Neuronal stem cell (in vitro differentiated cells): ENCODE results near the gene CLASRP.
A peak's percentile ranks its signal among the peaks of the same experiment; 100 is the strongest.

ENCODE experiments used
- DNase-seq: peaks from one replicate; pipeline ENCODE4 v3.0.0-alpha.2; 2013; ENCODE audit warnings: low spot score
- H2AFZ ChIP-seq: one replicate; pipeline ENCODE4 v1.6.1; 2013; ENCODE audit warnings: mild to moderate bottlenecking, low read length, inconsistent platforms
- H2AK5ac ChIP-seq: 2 replicates; pipeline ENCODE4 v1.6.1; 2013; ENCODE audit warnings: low read depth, mild to moderate bottlenecking, inconsistent platforms, low read length, moderate library complexity, mixed read lengths
- H2BK120ac ChIP-seq: 2 replicates; pipeline ENCODE4 v1.6.1; 2013; ENCODE audit warnings: low read depth, mild to moderate bottlenecking, inconsistent platforms, low read length, moderate library complexity, mixed read lengths
- H2BK12ac ChIP-seq: one replicate; pipeline ENCODE4 v1.6.1; 2013; ENCODE audit warnings: low read length, inconsistent platforms
- H2BK15ac ChIP-seq: 2 replicates; pipeline ENCODE4 v1.6.1; 2013; ENCODE audit warnings: mild to moderate bottlenecking, low read length, inconsistent platforms, mixed read lengths
- H2BK5ac ChIP-seq: one replicate; pipeline ENCODE4 v1.6.1; 2013; ENCODE audit warnings: inconsistent platforms, mild to moderate bottlenecking, low read length, moderate library complexity
- H3K14ac ChIP-seq: one replicate; pipeline ENCODE4 v1.6.1; 2013; ENCODE audit warnings: low read length, inconsistent platforms
- H3K18ac ChIP-seq: 2 replicates; pipeline ENCODE4 v1.6.1; 2013; ENCODE audit warnings: low read length, inconsistent platforms
- H3K23ac ChIP-seq: 2 replicates; pipeline ENCODE4 v1.6.1; 2013; ENCODE audit warnings: low read depth, mild to moderate bottlenecking, mixed read lengths, low read length, inconsistent platforms; ENCODE audit not compliant: poor library complexity
- H3K27ac ChIP-seq: replicated peaks from 3 replicates; pipeline ENCODE4 v1.5.1; 2013; ENCODE audit warnings: low read length, inconsistent platforms
- H3K27me3 ChIP-seq, 3 experiments: 2 replicates each; pipeline ENCODE4 v1.6.1; 2013; ENCODE audit warnings: low read length in 3 of 3, mild to moderate bottlenecking in 2 of 3, inconsistent platforms in 1 of 3, low read depth in 1 of 3, mixed read lengths in 1 of 3, moderate library complexity in 1 of 3; ENCODE audit not compliant: control insufficient read depth in 3 of 3, insufficient read depth in 3 of 3
- H3K36me3 ChIP-seq, 2 donors: replicated peaks in 1 of 2; 2 replicates each; pipeline ENCODE4 v1.6.1; 2013; ENCODE audit warnings: low read length in 2 of 2; ENCODE audit not compliant: control insufficient read depth in 2 of 2, insufficient read depth in 2 of 2
- H3K4ac ChIP-seq: 2 replicates; pipeline ENCODE4 v1.6.1; 2013; ENCODE audit warnings: inconsistent platforms, mild to moderate bottlenecking, low read length, moderate library complexity
- H3K4me1 ChIP-seq, 2 donors: 1 replicate in 1 of 2; 2 replicates in 1 of 2; pipeline ENCODE4 v1.6.1; 2013; ENCODE audit warnings: low read length in 2 of 2, low read depth in 1 of 2; ENCODE audit not compliant: control insufficient read depth in 2 of 2, insufficient read depth in 1 of 2
- H3K4me2 ChIP-seq: one replicate; pipeline ENCODE4 v1.6.1; 2013; ENCODE audit warnings: mild to moderate bottlenecking, low read length, inconsistent platforms; ENCODE audit not compliant: insufficient read depth, poor library complexity, severe bottlenecking
- H3K4me3 ChIP-seq, 2 donors: 2 replicates each; pipeline ENCODE4 v1.5.1; 2013; ENCODE audit warnings: low read length in 2 of 2, mild to moderate bottlenecking in 2 of 2, inconsistent platforms in 1 of 2, moderate library complexity in 1 of 2
- H3K79me1 ChIP-seq: one replicate; pipeline ENCODE4 v1.6.1; 2013; ENCODE audit warnings: low read depth, mild to moderate bottlenecking, inconsistent platforms, low read length, moderate library complexity
- H3K9ac ChIP-seq: one replicate; pipeline ENCODE4 v1.6.1; 2013; ENCODE audit warnings: mild to moderate bottlenecking, low read depth, low read length, inconsistent platforms; ENCODE audit not compliant: poor library complexity
- H3K9me3 ChIP-seq, 2 donors: replicated peaks in 1 of 2; 2 replicates each; pipeline versions ENCODE3 to v1.6.1; 2013; ENCODE audit warnings: low read length in 2 of 2, mild to moderate bottlenecking in 2 of 2, inconsistent platforms in 1 of 2, low read depth in 1 of 2, mixed read lengths in 1 of 2, moderate library complexity in 1 of 2; ENCODE audit not compliant: control insufficient read depth in 2 of 2, insufficient read depth in 1 of 2
- H4K8ac ChIP-seq: one replicate; pipeline ENCODE4 v1.6.1; 2013; ENCODE audit warnings: low read depth, mild to moderate bottlenecking, inconsistent platforms, low read length, moderate library complexity
- H4K91ac ChIP-seq: one replicate; pipeline ENCODE4 v1.6.1; 2013; ENCODE audit warnings: low read length, low read depth, mild to moderate bottlenecking, inconsistent platforms; ENCODE audit not compliant: poor library complexity
- WGBS, 2 donors: extraction: QIAGEN DNeasy Blood & Tissue Kit; methylation state at CpG; one replicate each; pipeline ENCODE4 v1.1.7; 2013; ENCODE audit warnings: missing lambda C conversion rate in 2 of 2, mixed read lengths in 1 of 2; ENCODE audit not compliant: insufficient read length in 2 of 2, insufficient replicate concordance in 1 of 2; ENCODE audit errors: extremely low coverage in 2 of 2; 5-methylcytosine and 5-hydroxymethylcytosine counted together

Gene CLASRP

GRCh38 chr19:45056831-45057230, 18.0 kb downstream of the CLASRP start:
- Histone ChIP-seq H3K4me2 (no peak overlapping the region), H3K18ac (no peak overlapping the region), H2BK120ac (no peak overlapping the region), H4K91ac (no peak overlapping the region), H3K36me3 (peaks cover 72 to 95% of the 10 kb centered on the region in 2 donors), H3K14ac (no peak overlapping the region), H3K27ac (no peak overlapping the region), H2BK5ac (no peak overlapping the region), H3K4me3 (no peak overlapping the region), H2BK12ac (no peak overlapping the region), H2BK15ac (no peak overlapping the region), H3K9ac (no peak overlapping the region), H3K4ac (no peak overlapping the region), H2AK5ac (no peak overlapping the region), H3K9me3 (no peaks in the 10 kb centered on the region), H2AFZ (no peak overlapping the region), H3K27me3 (no peaks in the 10 kb centered on the region), H3K4me1 (no peaks in the 10 kb centered on the region), H3K79me1 (peaks cover 9% of the 10 kb centered on the region), H3K23ac (no peak overlapping the region), H4K8ac (no peak overlapping the region)
- DNase-seq = no peak
- WGBS, 2 donors = no CpG with 5 or more reads among the region's 8 CpGs

GRCh38 chr19:45057444-45057843, 18.6 kb downstream of the CLASRP start:
- no peak overlapping the region for H2BK5ac ChIP-seq
- H3K79me1 ChIP-seq = peaks cover 7% of the 10 kb centered on the region
- no peak overlapping the region for H2AFZ ChIP-seq
- no peak overlapping the region for H2BK120ac ChIP-seq
- peaks cover 72 to 94% of the 10 kb centered on the region in 2 donors for H3K36me3 ChIP-seq
- peak overlapping the region; percentile 73 for H3K23ac ChIP-seq
- H3K9me3 ChIP-seq = no peaks in the 10 kb centered on the region
- H2BK12ac ChIP-seq = no peak overlapping the region
- no peak overlapping the region for H3K14ac ChIP-seq
- H4K91ac ChIP-seq = no peak overlapping the region
- H2AK5ac ChIP-seq = no peak overlapping the region
- no peak overlapping the region for H3K4ac ChIP-seq
- peak overlapping the region; percentile 44 for H3K9ac ChIP-seq
- no peak overlapping the region for H4K8ac ChIP-seq
- H3K27me3 ChIP-seq = no peaks in the 10 kb centered on the region
- no CpG with 5 or more reads among the region's 9 CpGs for WGBS, 2 donors
- H3K27ac ChIP-seq = no peak overlapping the region
- no peaks in the 10 kb centered on the region for H3K4me1 ChIP-seq
- H2BK15ac ChIP-seq = no peak overlapping the region
- DNase-seq = no peak
- H3K4me2 ChIP-seq = no peak overlapping the region
- no peak overlapping the region for H3K18ac ChIP-seq
- H3K4me3 ChIP-seq = no peak overlapping the region

GRCh38 chr19:45058622-45059159, 19.8 kb downstream of the CLASRP start:
- peak overlapping the region; percentile 53 for H4K91ac ChIP-seq
- H3K9me3 ChIP-seq = no peaks in the 10 kb centered on the region
- H3K27ac ChIP-seq = no peak overlapping the region
- peak overlapping the region; percentile 41 for H2BK12ac ChIP-seq
- H2BK120ac ChIP-seq = no peak overlapping the region
- no peak overlapping the region for H3K14ac ChIP-seq
- H3K9ac ChIP-seq = peak overlapping the region; percentile 72
- H4K8ac ChIP-seq = no peak overlapping the region
- peaks cover 7% of the 10 kb centered on the region for H3K79me1 ChIP-seq
- peak overlapping the region; percentile 53 for H2BK5ac ChIP-seq
- no peak overlapping the region for H2AK5ac ChIP-seq
- no peak overlapping the region for H3K4ac ChIP-seq
- H3K36me3 ChIP-seq = peaks cover 72 to 96% of the 10 kb centered on the region in 2 donors
- no peak overlapping the region for H3K4me2 ChIP-seq
- no peak overlapping the region for H2BK15ac ChIP-seq
- 100% methylated on average over 2 of the region's 14 CpGs for WGBS, 2 donors
- H3K27me3 ChIP-seq = no peaks in the 10 kb centered on the region
- H3K18ac ChIP-seq = no peak overlapping the region
- no peaks in the 10 kb centered on the region for H3K4me1 ChIP-seq
- no peak overlapping the region for H3K4me3 ChIP-seq
- no peak for DNase-seq
- H3K23ac ChIP-seq = peak overlapping the region; percentile 11
- H2AFZ ChIP-seq = no peak overlapping the region

- H2BK5ac ChIP-seq = peak overlapping the region; percentile 53
- peaks cover 77 to 96% of the 10 kb centered on the region in 2 donors for H3K36me3 ChIP-seq
- peak overlapping the region; percentile 11 for H3K23ac ChIP-seq
- peak; percentile 83 for DNase-seq
- no peak overlapping the region for H3K4me2 ChIP-seq
- no peak overlapping the region for H3K18ac ChIP-seq
- H3K27ac ChIP-seq = no peak overlapping the region
- H4K91ac ChIP-seq = no peak overlapping the region
- H2AK5ac ChIP-seq = no peak overlapping the region
- H3K27me3 ChIP-seq = no peaks in the 10 kb centered on the region
- H3K79me1 ChIP-seq = peaks cover 7% of the 10 kb centered on the region
- no peak overlapping the region for H4K8ac ChIP-seq
- no peaks in the 10 kb centered on the region for H3K9me3 ChIP-seq
- no peaks in the 10 kb centered on the region for H3K4me1 ChIP-seq
- no CpG with 5 or more reads among the region's 16 CpGs for WGBS, 2 donors
- H2BK15ac ChIP-seq = no peak overlapping the region
- no peak overlapping the region for H3K9ac ChIP-seq
- no peak overlapping the region for H2AFZ ChIP-seq
- no peak overlapping the region for H3K4ac ChIP-seq
- no peak overlapping the region for H3K14ac ChIP-seq
- no peak overlapping the region for H2BK12ac ChIP-seq
- H2BK120ac ChIP-seq = no peak overlapping the region
- no peak overlapping the region for H3K4me3 ChIP-seq
Measured at GRCh38 chr19:45059258-45059965, 20.6 kb downstream of the CLASRP start.
